CD4-positive, alpha-beta T cell treated with Interleukin-4 for 4 hours (primary cell): Measurements from ENCODE around the gene CTTNBP2.

Source experiments
- DNase-seq: peaks from one replicate; pipeline ENCODE4 v3.0.0-alpha.2; 2020

CTTNBP2 gene

GRCh38 chr7:117816727-117817126 lies 56.5 kb downstream of the CTTNBP2 start:
- DNase-seq = no peak

GRCh38 chr7:117811696-117812095 lies 61.5 kb downstream of the CTTNBP2 start:
- no peak for DNase-seq

- no peak for DNase-seq
These were observed 62.4 kb downstream of the CTTNBP2 start for GRCh38 chr7:117810642-117811512.

- no peak for DNase-seq
These were observed 63.3 kb downstream of the CTTNBP2 start for GRCh38 chr7:117809958-117810357.

- DNase-seq = no peak
These were observed 64.1 kb downstream of the CTTNBP2 start for GRCh38 chr7:117808910-117809705.

- peak; percentile 2 for DNase-seq
These were observed 64.9 kb downstream of the CTTNBP2 start for GRCh38 chr7:117808341-117808757.

GRCh38 chr7:117807676-117808075 lies 65.6 kb downstream of the CTTNBP2 start:
- no peak for DNase-seq

- no peak for DNase-seq
These were observed 67.2 kb downstream of the CTTNBP2 start for GRCh38 chr7:117806011-117806410.

- no peak for DNase-seq
These were observed 68.0 kb downstream of the CTTNBP2 start for GRCh38 chr7:117805241-117805640.

GRCh38 chr7:117803476-117803875 lies 69.8 kb downstream of the CTTNBP2 start:
- no peak for DNase-seq

- DNase-seq = no peak
These were observed 70.6 kb downstream of the CTTNBP2 start for GRCh38 chr7:117802660-117803059.

GRCh38 chr7:117800841-117801240 lies 72.4 kb downstream of the CTTNBP2 start:
- DNase-seq = no peak

- DNase-seq = no peak
These were observed 72.8 kb downstream of the CTTNBP2 start for GRCh38 chr7:117800406-117800805.

GRCh38 chr7:117796889-117797288 lies 76.4 kb downstream of the CTTNBP2 start:
- no peak for DNase-seq

- no peak for DNase-seq
These were observed 79.3 kb downstream of the CTTNBP2 start for GRCh38 chr7:117793976-117794375.

GRCh38 chr7:117793521-117793920 lies 79.7 kb downstream of the CTTNBP2 start:
- DNase-seq = no peak

GRCh38 chr7:117791877-117792780 lies 81.1 kb downstream of the CTTNBP2 start:
- peak; percentile 5 for DNase-seq

- DNase-seq = no peak
These were observed 82.5 kb downstream of the CTTNBP2 start for GRCh38 chr7:117790731-117791130.

GRCh38 chr7:117790251-117790650 lies 83.0 kb downstream of the CTTNBP2 start:
- no peak for DNase-seq

- DNase-seq = no peak
These were observed 87.8 kb downstream of the CTTNBP2 start for GRCh38 chr7:117785431-117785830.

- no peak for DNase-seq
These were observed 88.9 kb downstream of the CTTNBP2 start for GRCh38 chr7:117784315-117784714.

- no peak for DNase-seq
These were observed 90.5 kb downstream of the CTTNBP2 start for GRCh38 chr7:117782761-117783160.

GRCh38 chr7:117781707-117782106 lies 91.5 kb downstream of the CTTNBP2 start:
- DNase-seq = no peak
